Central memory CD8-positive, alpha-beta T cell (primary cell): Measurements from ENCODE around the gene CLN6.
A peak's percentile ranks its signal among the peaks of the same experiment; 100 is the strongest.
"Not testable (repeated sequence)": the region's sequence is repeated elsewhere in the genome, so short reads cannot be mapped to it uniquely, and the experiment has no call there.

Source experiments
- ATAC-seq: fragments of 150-1000 bp; cut with Tn5 transposase; replicated peaks from 2 replicates; pipeline ENCODE4 v1.10.0; 2022; ENCODE audit warnings: mild to moderate bottlenecking, moderate FRiP score, moderate number of reproducible peaks; ENCODE audit not compliant: poor library complexity, severe bottlenecking; ENCODE audit errors: extremely low read depth
- DNase-seq, 2 donors: peaks; one replicate each; pipeline ENCODE4 v3.0.0; 2021; ENCODE audit warnings: low spot score in 2 of 2
- H3K27ac Mint-ChIP-seq: one replicate; pipeline ENCODE4 v1.8.0; 2022; ENCODE audit warnings: low read depth, mild to moderate bottlenecking, moderate library complexity, mixed read lengths
- H3K27me3 Mint-ChIP-seq: one replicate; pipeline ENCODE4 v1.8.0; 2022; ENCODE audit warnings: mixed read lengths
- H3K36me3 Mint-ChIP-seq: one replicate; pipeline ENCODE4 v1.8.0; 2022; ENCODE audit warnings: mild to moderate bottlenecking, moderate library complexity, mixed read lengths; ENCODE audit not compliant: insufficient read depth
- H3K4me1 Mint-ChIP-seq: one replicate; pipeline ENCODE4 v1.8.0; 2022; ENCODE audit warnings: mixed read lengths
- H3K4me3 Mint-ChIP-seq: one replicate; pipeline ENCODE4 v1.8.0; 2022; ENCODE audit warnings: mild to moderate bottlenecking, moderate library complexity, mixed read lengths
- H3K9me3 Mint-ChIP-seq: one replicate; pipeline ENCODE4 v1.8.0; 2022; ENCODE audit warnings: mixed read lengths

Gene CLN6

DNA sequence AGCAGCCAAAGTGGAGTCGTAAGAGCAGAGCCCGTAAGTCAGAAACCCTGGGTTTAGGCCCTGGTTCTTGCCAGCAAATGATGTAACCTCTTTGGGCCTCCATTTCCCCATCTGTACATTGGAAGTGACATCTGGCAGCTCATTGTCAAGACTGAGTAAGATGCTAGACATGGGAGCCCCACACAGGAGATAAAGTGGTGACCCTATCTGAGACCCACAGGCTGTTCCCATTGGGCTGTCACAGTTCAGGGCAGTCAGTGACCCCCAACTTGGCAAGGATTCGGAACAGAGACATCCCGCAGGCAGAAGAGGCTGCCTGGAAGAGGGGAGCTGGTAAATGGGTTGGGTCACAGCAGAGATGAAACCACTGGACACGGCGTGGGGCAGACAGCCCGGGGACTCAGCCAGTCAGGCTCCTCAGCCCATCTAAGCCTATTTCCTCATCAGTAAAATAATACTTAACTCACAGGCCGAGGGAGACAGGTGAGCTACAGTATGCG lies 1.8 kb downstream of the CLN6 start:
- no peaks in the 10 kb centered on the region for H3K9me3 Mint-ChIP-seq
- peak overlapping the region; percentile 54 for H3K4me3 Mint-ChIP-seq
- no peak for ATAC-seq
- H3K27me3 Mint-ChIP-seq, result no peaks in the 10 kb centered on the region
- peaks cover 2% of the 10 kb centered on the region for H3K36me3 Mint-ChIP-seq
- H3K27ac Mint-ChIP-seq, result no peak overlapping the region
- peaks cover 39% of the 10 kb centered on the region for H3K4me1 Mint-ChIP-seq
- no peak for DNase-seq

DNA sequence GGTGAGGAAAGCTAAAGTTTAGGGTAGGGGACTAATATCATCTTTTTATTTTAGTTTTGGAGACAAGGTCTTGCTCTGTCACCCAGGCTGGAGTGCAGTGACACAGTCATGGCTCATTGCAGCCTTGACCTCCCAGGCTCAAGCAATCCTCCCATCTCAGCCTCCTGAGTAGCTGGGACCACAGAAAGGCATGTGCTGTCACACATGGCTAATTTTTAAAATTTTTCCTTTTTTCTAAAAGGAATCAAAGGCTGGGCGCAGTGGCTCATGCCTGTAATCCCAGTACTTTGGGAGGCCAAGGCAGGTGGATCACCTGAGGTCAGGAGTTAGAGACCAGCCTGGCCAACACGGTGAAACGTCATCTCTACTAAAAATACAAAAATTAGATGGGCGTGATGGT lies 4.1 kb downstream of the CLN6 start:
- H3K36me3 Mint-ChIP-seq, H3K27me3 Mint-ChIP-seq, DNase-seq, ATAC-seq, H3K9me3 Mint-ChIP-seq, H3K27ac Mint-ChIP-seq, H3K4me3 Mint-ChIP-seq: not testable (repeated sequence)
- H3K4me1 Mint-ChIP-seq, result peaks cover 33% of the 10 kb centered on the region

DNA sequence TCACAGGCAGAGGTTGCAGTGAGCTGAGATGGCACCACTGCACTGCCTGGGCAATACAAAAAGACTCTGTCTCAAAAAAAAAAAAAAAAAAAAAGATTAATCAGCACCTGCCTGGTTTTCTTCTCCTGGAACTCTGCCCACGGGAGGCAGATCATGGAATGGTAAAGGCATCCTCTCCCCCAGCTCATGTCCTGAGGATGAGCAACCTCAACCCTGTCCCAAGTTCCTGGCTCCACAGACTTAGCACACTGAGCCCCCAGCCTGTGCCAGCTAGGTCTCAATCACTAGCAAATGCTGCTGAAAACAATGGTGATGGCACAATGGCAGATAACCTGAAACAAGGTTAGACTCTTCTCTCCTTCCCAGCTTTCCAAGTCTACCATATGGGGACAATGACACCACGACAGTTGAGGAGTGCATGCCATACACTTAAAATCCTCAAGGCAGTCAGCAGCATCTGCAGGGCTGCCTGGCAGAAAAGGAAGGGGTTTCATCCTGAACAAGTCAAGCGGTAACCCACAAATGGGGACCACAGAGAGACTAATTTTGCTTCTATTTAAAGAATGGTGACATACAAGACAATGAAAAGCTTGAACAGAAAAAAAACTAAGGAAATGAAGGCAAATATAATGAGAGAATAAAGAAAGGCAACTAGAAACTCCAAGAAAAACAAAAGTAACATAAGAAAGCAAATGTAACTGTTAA lies 4.8 kb downstream of the CLN6 start:
- Mint-ChIP-seq H3K27me3 (no peaks in the 10 kb centered on the region), H3K27ac (no peak overlapping the region), H3K9me3 (no peaks in the 10 kb centered on the region), H3K4me1 (peaks cover 27% of the 10 kb centered on the region), H3K36me3 (no peaks in the 10 kb centered on the region), H3K4me3 (no peak overlapping the region)
- no peak for DNase-seq
- no peak for ATAC-seq

DNA sequence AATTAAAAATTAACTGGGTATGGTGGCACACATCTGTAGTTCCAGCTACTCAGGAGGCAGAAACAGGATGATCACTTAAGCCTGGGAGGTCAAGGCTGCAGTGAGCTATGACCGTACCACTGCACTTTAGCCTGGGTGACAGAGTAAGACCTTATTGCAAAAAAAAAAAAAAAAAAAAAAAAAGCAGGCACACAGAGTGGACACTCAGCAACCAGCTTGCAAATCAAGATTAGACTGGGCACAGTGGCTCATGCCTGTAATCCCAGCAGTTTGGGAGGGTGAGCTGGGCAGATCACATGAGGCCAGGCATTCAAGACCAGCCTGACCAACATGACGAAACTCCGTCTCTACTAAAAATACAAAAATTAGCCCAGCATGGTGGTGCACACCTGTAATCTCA lies 5.4 kb downstream of the CLN6 start:
- Mint-ChIP-seq H3K27ac (no peak overlapping the region), H3K4me1 (peaks cover 26% of the 10 kb centered on the region)
- ATAC-seq, result no peak

DNA sequence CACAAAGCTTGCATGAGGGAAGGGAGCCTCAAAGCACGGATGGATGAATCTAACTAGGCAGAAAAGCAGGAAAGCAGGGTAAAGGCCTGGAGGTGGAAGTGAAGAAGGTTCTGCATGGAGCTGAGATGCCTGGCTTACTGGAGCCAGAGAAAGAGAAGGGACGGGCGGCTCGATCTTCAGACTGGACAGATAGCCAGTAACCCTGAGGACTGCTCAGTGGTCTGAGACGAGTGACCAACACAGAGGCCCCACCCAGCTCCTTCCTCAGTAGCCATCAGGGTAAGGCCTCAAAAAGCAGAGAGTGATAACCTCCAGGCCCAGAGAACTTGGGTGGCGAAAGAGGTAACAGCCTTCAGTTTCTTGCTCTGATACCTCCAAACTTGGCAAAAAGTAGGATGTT lies 6.4 kb downstream of the CLN6 start:
- Mint-ChIP-seq H3K4me3 (no peak overlapping the region), H3K9me3 (no peaks in the 10 kb centered on the region), H3K27ac (no peak overlapping the region), H3K27me3 (no peaks in the 10 kb centered on the region), H3K36me3 (peaks cover 1% of the 10 kb centered on the region), H3K4me1 (peaks cover 18% of the 10 kb centered on the region)
- ATAC-seq, result no peak
- DNase-seq, result no peak

More for the DNA sequence above, 5.4 kb downstream of the CLN6 start:
- Mint-ChIP-seq H3K36me3 (no peaks in the 10 kb centered on the region), H3K27me3 (no peaks in the 10 kb centered on the region), H3K4me3 (no peak overlapping the region), H3K9me3 (no peaks in the 10 kb centered on the region)
- DNase-seq, result no peak

DNA sequence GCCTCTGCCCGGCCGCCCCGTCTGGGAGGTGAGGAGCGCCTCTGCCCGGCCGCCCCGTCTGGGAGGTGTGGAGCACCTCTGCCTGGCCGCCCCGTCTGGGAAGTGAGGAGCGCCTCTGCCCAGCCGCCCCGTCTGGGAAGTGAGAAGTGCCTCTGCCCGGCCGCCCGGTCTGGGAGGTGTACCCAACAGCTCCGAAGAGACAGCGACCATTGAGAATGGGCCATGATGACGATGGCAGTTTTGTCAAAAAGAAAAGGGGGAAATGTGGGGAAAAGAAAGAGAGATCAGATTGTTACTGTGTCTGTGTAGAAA lies 7.1 kb downstream of the CLN6 start:
- peaks cover 11% of the 10 kb centered on the region for H3K4me1 Mint-ChIP-seq
- not testable (repeated sequence) for ATAC-seq, H3K9me3 Mint-ChIP-seq, H3K4me3 Mint-ChIP-seq, H3K36me3 Mint-ChIP-seq, H3K27me3 Mint-ChIP-seq, H3K27ac Mint-ChIP-seq, DNase-seq

DNA sequence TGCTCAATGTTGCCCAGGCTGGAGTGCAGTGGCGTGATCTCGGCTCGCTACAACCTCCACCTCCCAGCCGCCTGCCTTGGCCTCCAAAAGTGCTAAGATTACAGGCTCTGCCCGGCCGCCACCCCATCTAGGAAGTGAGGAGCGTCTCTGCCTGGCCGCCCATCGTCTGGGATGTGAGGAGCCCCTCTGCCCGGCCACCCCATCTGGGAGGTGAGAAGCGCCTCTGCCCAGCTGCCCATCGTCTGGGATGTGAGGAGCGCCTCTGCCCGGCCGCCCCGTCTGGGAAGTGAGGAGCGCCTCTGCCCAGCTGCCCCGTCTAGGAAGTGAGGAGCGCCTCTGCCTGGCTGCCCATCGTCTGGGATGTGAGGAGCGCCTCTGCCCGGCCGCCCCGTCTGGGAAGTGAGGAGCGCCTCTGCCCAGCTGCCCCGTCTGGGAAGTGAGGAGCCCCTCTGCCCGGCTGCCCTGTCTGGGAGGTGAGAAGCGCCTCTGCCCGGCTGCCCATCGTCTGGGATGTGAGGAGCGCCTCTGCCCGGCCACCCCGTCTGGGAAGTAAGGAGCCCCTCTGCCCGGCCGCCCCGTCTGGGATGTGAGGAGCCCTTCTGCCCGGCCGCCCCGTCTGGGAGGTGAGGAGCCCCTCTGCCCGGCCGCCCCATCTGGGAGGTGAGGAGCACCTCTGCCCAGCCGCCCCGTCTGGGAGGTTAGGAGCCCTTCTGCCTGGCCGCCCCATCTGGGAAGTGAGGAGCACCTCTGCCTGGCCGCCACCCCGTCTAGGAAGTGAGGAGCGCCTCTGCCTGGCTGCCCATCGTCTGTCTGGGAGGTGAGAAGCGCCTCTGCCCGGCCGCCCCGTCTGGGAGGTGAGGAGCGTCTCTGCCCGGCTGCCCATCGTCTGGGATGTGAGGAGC lies 7.7 kb downstream of the CLN6 start:
- H3K4me3 Mint-ChIP-seq, H3K27me3 Mint-ChIP-seq, H3K27ac Mint-ChIP-seq, H3K9me3 Mint-ChIP-seq, H3K4me1 Mint-ChIP-seq, H3K36me3 Mint-ChIP-seq, ATAC-seq: not testable (repeated sequence)
- peak in 1 of 2 donors; percentile 2 for DNase-seq

DNA sequence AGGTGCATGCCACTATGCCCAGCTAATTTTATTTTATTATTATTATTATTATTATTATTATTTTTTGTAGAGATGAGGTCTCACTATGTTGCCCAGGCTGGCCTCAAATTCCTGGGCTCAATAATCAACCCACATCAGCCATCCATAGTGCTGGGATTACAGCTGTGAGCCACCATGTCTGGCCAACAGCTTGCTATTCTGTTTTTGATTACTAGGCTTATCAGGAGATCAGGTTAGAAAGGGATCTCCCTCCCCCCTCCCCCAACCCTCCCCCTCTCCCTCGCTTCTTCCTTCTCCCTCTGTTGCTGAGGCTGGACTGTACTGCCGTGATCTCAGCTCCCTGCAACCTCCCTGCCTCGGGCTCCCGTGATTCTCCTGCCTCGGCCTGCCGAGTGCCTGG lies 8.6 kb downstream of the CLN6 start:
- Mint-ChIP-seq H3K27ac (no peak overlapping the region), H3K36me3 (peaks cover 8% of the 10 kb centered on the region), H3K27me3 (no peaks in the 10 kb centered on the region), H3K9me3 (no peaks in the 10 kb centered on the region), H3K4me1 (peaks cover 8% of the 10 kb centered on the region), H3K4me3 (no peak overlapping the region)
- ATAC-seq, result no peak
- DNase-seq, result no peak

DNA sequence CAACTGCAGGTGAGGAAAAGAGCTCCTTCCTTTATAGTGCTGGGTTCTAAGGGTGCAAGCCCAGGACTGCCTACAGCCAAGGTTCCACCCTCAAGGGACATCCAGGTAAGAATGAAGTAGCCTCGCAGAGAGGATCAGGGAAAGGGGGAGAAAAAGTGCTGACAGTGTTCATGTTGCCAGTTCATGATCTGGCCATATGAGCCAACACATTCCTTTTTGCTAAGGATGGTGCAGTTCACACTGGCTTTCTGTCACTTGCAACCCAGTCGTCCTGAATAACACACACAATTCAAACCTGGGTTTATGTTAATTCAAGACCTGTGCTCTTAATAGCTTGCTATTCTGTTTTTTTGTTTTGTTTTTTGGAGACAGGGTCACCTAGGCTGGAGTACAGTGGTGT lies 9.0 kb downstream of the CLN6 start:
- Mint-ChIP-seq H3K27me3 (no peaks in the 10 kb centered on the region), H3K9me3 (no peaks in the 10 kb centered on the region), H3K4me1 (peaks cover 8% of the 10 kb centered on the region), H3K4me3 (no peak overlapping the region), H3K36me3 (peaks cover 8% of the 10 kb centered on the region), H3K27ac (no peak overlapping the region)
- ATAC-seq, result no peak
- DNase-seq, result no peak

DNA sequence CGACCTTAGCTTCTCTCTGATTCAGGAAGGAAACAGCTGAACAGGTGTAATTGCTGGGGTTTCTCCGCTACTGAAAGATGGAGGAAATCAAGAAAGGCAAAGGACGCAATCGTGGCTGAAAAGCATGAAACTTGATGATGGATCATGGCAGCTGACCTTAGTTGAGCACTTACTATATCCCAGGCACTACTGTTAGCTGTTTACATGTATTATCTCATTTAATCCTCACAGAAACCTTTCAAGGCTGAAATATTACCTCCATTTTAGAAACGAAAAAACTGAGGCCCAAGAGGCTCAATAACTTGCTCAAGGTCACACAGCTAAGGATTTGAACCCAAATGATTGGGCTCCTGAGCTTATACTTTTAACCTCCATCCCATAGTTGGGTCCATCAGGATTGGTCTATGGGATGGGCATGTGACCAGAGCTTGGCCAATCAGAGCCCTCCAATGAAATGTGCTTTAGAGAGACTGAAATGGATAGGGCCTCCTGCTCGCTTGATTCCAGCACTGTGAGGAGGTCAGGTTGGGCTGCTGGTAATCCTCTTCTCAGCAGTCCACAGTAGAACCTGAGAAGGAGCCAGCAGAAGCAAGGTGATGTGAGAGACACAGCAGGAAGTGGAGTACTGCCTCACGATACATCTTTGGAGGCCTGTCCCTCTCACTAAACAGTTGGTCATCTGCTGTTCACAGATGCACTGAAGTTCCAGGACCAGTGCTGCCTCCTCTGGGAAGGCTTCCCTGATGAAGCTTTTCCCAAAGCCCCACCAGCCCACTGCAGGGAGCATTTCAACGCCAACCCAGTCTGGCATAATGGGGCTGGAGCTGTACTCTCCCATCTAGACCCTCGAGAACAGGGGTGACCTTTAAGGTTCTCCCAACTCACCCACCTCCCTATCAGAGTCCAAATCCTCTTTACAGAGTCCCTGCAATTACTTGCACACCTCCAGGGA lies 10.4 kb downstream of the CLN6 start:
- ATAC-seq (no peak), DNase-seq (no peak)
- H3K9me3 Mint-ChIP-seq, result no peaks in the 10 kb centered on the region
- H3K4me3 Mint-ChIP-seq, result no peak overlapping the region
- no peak overlapping the region for H3K27ac Mint-ChIP-seq
- no peaks in the 10 kb centered on the region for H3K4me1 Mint-ChIP-seq
- H3K27me3 Mint-ChIP-seq, result no peaks in the 10 kb centered on the region
- peaks cover 8% of the 10 kb centered on the region for H3K36me3 Mint-ChIP-seq

DNA sequence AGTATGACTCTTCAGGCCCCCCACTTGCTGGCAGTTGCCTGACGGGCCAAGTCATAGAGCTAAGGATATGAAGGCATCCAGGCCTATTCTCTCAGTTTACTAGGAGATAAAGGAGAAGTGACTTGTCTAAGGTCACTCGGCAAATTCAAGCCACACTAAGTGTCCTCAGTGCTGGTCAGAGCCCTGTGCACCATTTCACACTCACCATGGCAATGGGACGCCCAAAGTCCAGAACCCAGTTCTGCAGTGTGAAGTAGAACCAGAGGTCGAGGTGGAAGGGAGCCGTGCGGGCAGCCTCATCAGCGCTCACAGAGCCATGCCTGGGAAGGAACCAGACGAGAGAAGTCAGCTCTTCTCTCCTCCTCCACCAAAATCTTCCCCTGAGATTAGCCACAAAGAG lies 11.2 kb downstream of the CLN6 start:
- ATAC-seq, result no peak
- H3K4me1 Mint-ChIP-seq, result no peaks in the 10 kb centered on the region
- DNase-seq, result no peak
- H3K9me3 Mint-ChIP-seq, result no peaks in the 10 kb centered on the region
- H3K36me3 Mint-ChIP-seq, result peaks cover 8% of the 10 kb centered on the region
- H3K27me3 Mint-ChIP-seq, result no peaks in the 10 kb centered on the region
- no peak overlapping the region for H3K27ac Mint-ChIP-seq
- H3K4me3 Mint-ChIP-seq, result no peak overlapping the region

DNA sequence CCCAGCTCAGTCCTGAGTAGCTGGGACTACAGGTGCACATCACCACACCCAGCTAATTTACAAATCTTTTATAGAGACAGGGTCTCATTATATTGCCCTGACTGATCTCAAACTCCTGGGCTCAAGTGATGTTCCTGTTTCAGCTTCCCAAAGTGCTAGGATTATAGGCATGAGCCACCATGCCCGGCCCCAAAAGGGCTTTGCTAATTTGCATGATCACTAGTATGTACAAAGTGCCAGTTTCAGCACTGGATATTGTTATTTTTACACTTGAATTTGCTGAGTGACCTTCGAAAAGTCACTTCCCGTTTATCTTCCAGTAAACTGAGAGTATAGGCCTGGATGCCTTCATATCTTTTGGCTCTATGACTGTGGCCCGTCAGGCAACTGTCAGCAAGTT lies 12.2 kb downstream of the CLN6 start:
- no peak for DNase-seq
- H3K9me3 Mint-ChIP-seq, result no peaks in the 10 kb centered on the region
- ATAC-seq, result no peak
- no peaks in the 10 kb centered on the region for H3K27me3 Mint-ChIP-seq
- H3K27ac Mint-ChIP-seq, result no peak overlapping the region
- H3K4me3 Mint-ChIP-seq, result no peak overlapping the region
- H3K4me1 Mint-ChIP-seq, result no peaks in the 10 kb centered on the region
- peaks cover 8% of the 10 kb centered on the region for H3K36me3 Mint-ChIP-seq
